ENCODE data around the gene CLCF1. TPM values are rescaled to one million over a fixed set of nuclear protein-coding genes. Genes with fewer than 3 reads are reported as not detected.

CLCF1 gene
- total and polyA plus RNA-seq, 2 of the 13 experiments (the other 11 are each of a cell fraction or from before 2014, with no cell fraction given), result 0.49 to 0.78 TPM

GRCh38 chr11:67416416-67417335 lies 43.3 kb upstream of the CLCF1 start (continued):
- TF ChIP-seq GFI1 (CRISPR knock-in tag; IDR thresholded peaks at IDR 0.05; ENCODE audit: borderline replicate concordance), result no peak
- TF ChIP-seq ZNF605 (CRISPR knock-in tag; IDR thresholded peaks at IDR 0.05), result 0 out of 2 replicates have a peak, but pooled peaks have one; percentile 31
- no peak for TF ChIP-seq RBM22 (optimal IDR thresholded peaks at IDR 0.05; ENCODE audit: low read length)
- no peak for TF ChIP-seq NFATC3 (CRISPR knock-in tag; IDR thresholded peaks at IDR 0.05)
- no peak for TF ChIP-seq YEATS4 (CRISPR knock-in tag; IDR thresholded peaks at IDR 0.05; ENCODE audit: borderline replicate concordance)
- no peak for TF ChIP-seq TCF7 (IDR thresholded peaks at IDR 0.05; ENCODE audit: low read depth)
- no peak for TF ChIP-seq ZNF720 (CRISPR knock-in tag; IDR thresholded peaks at IDR 0.05)
- peak; percentile 28; the same call in 1 of the 2 replicates for TF ChIP-seq FOXA3 (CRISPR knock-in tag; IDR thresholded peaks at IDR 0.05)
- TF ChIP-seq DMTF1 (CRISPR knock-in tag; IDR thresholded peaks at IDR 0.05), result no peak
- TF ChIP-seq ZFY (CRISPR knock-in tag; IDR thresholded peaks at IDR 0.05), result no peak
- no peak for TF ChIP-seq REPIN1 (CRISPR knock-in tag; IDR thresholded peaks at IDR 0.05; ENCODE audit: borderline replicate concordance, low read depth)
- TF ChIP-seq TRAFD1 (CRISPR knock-in tag; IDR thresholded peaks at IDR 0.05; ENCODE audit: borderline replicate concordance), result no peak
- TF ChIP-seq NFRKB (IDR thresholded peaks at IDR 0.05), result no peak
- TF ChIP-seq ZNF747 (CRISPR knock-in tag; IDR thresholded peaks at IDR 0.05; ENCODE audit: borderline replicate concordance), result no peak
- no peak for TF ChIP-seq SUZ12 (IDR thresholded peaks at IDR 0.05; ENCODE audit: low read depth, low read length)
- peak; percentile 53 for TF ChIP-seq PATZ1 (CRISPR knock-in tag; IDR thresholded peaks at IDR 0.05)
- TF ChIP-seq SP5 (CRISPR knock-in tag; IDR thresholded peaks at IDR 0.05; ENCODE audit: borderline replicate concordance, low read depth), result peak; percentile 14; the same call in 1 of the 2 replicates
- no peak for TF ChIP-seq RFX3 (CRISPR knock-in tag; IDR thresholded peaks at IDR 0.05)
- TF ChIP-seq ZNF569 (CRISPR knock-in tag; IDR thresholded peaks at IDR 0.05; ENCODE audit: borderline replicate concordance), result no peak
- no peak for TF ChIP-seq KMT2B (CRISPR knock-in tag; IDR thresholded peaks at IDR 0.05)
- no peak for TF ChIP-seq FOXA1 (IDR thresholded peaks at IDR 0.05)
- TF ChIP-seq FOXA1 (CRISPR knock-in tag; IDR thresholded peaks at IDR 0.05), result peak; percentile 53; the same call in 1 of the 2 replicates
- no peak for TF ChIP-seq MYC (CRISPR knock-in tag; IDR thresholded peaks at IDR 0.05; ENCODE audit: borderline replicate concordance)
- TF ChIP-seq GATAD2A (CRISPR knock-in tag; IDR thresholded peaks at IDR 0.05), result no peak
- TF ChIP-seq ZNF3 (CRISPR knock-in tag; IDR thresholded peaks at IDR 0.05), result peak; percentile 99
- no peak for TF ChIP-seq ZNF589 (CRISPR knock-in tag; conservative IDR thresholded peaks at IDR 0.05)
- no peak for TF ChIP-seq NR2F6 (IDR thresholded peaks at IDR 0.05)
- 0 out of 2 replicates have a peak, but pooled peaks have one; percentile 22 for TF ChIP-seq NR2F6 (CRISPR knock-in tag; IDR thresholded peaks at IDR 0.05)

All from HepG2 (cell line).